HG03520 (cell line): Measurements from ENCODE around the gene CABLES2.

ENCODE experiments used
- ATAC-seq: cut with Tn5 transposase; IDR thresholded peaks from one replicate; pipeline ENCODE4 v1.9.1; 2021; ENCODE audit warnings: mild to moderate bottlenecking, moderate library complexity; ENCODE audit not compliant: unreplicated experiment

The CABLES2 gene

DNA sequence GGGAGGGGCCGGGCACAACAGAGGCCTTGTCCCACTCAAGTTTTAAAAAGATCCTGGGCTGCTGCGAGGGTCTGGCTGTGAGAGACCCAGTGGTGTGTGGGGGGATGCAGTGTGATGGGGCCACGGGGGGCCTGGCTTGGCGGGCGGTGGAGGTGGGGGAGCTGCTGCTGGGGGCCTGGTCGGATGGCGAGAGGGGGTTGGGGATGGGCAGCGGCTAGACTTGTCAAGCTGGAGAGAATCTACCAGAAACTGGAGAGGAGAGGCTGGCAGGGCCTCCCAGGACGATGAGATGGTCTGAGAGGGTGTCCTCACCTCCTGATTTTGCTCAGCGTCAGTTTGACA lies 15.0 kb downstream of the CABLES2 start:
- ATAC-seq, result no peak

DNA sequence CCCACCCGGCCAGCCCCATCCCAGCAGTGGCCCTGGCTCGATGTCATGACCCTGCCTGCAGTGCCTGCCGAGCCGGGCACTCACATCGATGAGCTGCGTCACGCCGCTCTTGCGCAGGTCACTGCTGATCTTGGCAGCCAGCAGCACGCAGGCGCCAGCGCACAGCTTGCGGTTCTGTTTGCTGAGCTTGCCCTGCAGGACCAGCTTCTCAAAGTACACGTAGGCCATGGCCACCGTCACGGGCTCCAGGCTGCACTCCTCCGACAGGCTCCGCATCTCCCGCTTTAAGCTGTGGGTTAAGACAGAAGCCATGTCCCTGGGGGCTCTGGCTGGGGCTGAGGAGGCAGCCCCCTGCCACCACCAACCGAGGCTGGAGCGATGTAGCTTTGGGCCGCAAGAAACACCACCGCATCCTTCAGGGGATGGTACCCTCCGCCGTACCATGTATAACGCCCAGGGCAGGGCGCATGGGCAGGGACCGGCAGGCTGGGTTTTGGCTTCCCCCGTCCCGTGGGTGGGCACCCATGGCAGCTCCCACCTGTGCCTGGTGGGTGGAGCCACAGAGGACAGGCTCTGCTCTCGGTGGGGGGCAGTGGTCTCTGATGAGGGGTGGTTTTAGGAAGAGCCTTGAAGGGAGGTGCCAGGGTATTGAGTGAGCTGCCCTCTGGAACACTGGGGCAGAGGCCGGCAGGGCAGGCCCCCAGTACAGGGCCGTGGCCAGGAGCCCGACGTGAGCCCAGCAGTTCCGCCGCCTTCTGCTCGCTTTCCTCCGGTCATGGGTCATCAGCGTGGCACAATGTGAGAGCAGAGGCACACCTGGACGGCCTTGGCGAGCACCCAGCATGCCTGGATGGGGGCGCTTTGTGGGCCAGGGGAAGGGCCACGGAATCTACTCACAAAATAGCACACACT lies 15.7 kb downstream of the CABLES2 start:
- ATAC-seq, result no peak

DNA sequence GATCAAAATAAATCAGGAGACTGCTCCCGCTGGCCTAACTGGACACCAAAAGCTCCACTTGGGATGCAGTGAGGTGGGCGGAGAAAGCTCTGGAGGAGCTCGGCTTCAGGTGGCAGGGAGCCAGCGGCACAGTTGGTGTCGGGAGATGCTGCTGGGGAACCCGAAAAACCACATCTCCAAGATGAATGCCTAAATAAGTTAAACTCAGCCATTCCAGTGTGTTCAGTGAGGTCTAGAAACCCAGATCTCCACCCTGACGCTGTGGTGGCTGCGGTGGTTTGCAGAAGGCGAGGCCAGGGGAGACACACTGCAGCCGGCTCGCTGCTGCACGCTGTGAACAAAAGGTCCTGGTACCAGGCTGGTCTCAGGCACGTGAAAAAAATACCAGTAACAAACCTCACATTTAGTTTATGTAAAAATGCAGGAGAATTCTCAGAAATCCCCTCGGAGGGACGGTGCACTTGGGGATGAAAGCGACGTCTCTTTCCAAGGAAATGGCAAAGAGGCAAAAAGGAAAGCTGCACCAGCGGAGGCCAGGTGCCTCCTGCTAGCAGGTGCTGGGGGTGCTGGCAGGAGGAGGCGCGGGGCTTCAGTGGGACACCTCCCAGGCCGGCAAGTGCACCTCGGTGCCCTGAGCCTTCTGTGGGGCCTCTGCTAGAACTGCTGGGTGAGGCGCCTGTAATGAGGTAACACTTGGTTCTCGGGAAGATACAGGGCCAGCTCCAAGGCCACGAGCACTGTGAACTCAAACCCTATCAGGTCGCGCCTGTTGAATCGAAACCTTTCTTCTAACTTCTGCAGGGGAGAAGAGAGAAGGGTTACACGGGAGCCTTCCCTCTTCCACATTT lies 16.5 kb downstream of the CABLES2 start:
- no peak for ATAC-seq

DNA sequence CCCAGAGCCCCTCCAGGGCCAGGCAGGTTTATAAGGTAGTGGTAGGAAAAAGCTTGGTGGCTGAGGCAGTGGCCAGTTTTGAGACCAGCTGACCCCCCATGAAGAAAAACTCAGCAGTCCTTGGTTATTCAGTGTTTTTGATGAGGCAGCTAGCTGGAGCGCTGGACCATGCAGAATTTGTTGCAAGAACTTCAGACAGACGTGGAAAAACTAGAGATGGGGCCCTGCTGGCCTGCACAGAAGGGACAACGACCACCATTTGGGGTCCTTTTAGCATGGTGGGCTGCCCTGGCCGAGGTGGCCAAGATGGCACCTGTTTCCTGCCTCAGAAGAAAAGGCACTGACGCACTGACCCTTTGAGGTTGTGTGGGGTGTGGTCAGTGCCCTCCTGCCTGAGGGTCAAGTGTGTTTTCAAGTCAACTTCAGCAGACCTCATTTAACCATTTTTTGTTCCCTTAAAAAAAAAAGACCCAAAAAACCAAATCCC lies 17.4 kb downstream of the CABLES2 start:
- ATAC-seq, result no peak

DNA sequence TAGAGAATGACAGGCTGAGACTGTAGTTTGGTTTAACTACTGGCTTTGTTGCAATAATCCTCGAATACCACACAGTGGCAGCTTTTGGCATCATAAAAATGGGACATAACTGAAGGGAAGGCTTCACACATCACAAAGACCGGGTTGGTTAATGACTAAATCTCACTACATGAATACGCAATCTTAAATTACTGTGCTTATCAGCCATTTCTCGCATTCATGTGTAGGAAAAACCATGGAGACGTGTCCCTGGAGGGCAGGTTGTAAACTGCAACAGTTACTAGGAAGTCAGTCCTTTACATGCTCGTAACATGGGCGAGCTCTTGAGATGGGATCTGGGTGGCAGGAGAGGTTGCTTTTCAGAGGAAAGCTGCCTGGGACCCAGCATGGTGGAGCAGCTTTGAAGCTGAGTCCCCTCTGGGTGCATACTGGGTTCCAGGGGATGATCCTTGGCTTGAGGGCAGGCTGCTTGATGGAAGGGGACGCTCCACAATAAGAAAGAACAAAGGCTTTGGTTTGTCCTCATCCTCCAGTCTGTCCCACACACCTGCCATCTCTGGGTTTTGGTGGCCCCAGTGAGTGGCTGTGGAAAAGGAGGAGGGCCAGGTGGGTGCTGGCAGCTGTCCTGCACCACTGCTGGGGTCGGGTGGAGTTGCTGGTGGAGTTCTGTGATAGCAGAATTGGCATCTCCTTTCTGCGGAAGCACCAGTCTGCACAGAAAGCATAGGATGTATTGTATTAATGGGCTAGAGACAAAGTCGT lies 18.1 kb downstream of the CABLES2 start:
- no peak for ATAC-seq

DNA sequence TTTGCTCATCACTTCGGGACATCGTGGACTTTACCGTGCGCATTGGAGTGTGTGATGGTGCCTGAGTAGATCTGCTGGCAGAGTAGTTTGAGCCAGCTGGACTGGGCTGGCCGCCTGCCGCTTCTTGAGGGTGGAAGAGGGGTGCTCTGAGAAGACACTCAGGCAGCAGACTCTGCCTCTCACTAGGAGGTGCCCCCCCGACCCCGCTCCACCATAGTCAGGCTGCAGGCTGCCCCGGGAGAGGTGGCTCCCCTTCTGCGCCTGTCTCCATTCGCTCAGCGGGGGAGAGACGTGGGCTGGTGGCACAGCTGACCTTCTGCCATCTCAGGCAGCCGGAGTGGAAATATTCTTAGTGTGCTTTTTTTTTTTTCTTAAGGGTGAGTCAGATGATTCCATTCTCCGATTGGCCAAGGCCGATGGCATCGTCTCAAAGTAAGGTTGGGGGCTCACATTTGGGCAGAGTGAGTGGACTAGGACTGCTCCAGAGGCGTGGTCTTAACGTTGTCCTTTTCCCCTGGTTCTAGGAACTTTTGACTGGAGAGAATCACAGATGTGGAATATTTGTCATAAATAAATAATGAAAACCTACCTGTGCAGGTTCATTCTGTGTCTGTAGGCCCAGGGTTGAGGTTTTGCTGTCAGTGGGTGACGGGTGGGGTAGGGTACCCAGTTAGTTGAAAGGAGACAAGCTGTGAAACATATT lies 19.0 kb downstream of the CABLES2 start:
- ATAC-seq, result no peak

DNA sequence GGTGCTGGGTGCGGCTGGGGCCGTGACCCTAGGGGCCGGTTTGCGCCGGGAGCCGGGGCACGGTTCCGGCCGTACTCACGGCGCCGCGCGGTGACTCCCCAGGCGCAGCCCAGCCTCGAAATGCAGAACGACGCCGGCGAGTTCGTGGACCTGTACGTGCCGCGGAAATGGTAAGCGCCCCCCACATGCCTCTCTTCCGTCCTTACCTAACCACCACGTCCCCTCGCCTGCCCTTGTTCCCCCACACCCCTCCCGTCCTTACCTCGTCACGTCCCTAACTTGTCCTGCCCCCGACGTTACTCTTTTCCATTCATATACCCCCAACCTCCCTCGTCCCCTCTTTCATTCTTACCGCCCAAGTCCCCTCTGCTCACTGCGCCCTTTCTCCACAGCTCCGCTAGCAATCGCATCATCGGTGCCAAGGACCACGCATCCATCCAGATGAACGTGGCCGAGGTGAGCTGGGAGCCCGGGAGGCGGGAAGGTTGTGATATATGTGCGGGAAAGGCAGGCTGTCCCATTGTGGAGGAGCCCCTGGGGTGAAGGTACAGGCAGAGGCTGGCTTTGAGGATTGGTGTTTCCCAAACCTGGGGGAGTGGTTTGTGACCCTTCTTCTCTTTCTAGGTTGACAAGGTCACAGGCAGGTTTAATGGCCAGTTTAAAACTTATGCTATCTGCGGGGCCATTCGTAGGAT lies 19.7 kb downstream of the CABLES2 start:
- ATAC-seq, result no peak

DNA sequence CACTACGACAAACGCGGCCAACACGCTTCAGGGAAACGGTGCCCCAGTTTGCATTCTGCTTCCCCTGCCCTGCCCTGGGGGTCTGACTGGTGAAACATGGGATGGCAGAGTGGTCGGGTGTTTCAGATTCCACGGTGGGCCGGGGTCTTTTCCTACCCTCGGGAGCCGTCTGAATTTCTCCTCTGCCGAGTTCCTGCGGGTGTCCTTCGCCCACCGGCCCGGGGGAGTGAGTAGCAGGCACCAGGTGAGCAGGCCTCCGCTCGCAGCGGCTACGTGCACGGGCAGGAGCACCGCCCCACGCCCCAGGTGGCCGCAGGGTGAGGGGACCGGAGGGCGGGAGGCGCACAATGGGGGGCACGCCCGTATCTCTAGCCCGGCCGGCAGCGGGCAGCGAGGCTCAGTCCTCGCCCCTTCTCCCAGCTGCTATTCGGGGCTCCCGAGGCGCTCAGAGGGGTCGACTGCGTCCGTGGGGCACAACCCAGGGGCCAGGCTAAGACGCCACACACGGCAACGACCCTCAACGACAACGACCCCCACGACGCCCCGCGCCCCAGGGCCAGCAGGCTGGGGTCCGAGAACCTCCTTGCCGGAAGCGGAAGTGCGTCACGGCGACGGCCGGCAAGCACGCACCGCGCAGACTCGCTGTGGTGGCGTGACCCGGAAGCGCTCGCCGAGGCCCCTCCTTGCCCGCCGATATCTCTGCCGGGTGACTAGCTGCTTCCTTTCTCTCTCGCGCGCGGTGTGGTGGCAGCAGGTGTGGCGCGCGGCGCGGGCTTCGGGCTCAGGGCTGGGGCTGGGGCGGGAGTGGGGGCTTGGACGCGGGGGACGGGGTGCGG lies 20.5 kb downstream of the CABLES2 start, which contains the start of gene RPS21:
Gene RPS21 (plus strand): TSS at position 721 of the 836 bp plus-strand sequence. CDS start 236 bp downstream, outside the sequence.
- peak; percentile 85 for ATAC-seq

DNA sequence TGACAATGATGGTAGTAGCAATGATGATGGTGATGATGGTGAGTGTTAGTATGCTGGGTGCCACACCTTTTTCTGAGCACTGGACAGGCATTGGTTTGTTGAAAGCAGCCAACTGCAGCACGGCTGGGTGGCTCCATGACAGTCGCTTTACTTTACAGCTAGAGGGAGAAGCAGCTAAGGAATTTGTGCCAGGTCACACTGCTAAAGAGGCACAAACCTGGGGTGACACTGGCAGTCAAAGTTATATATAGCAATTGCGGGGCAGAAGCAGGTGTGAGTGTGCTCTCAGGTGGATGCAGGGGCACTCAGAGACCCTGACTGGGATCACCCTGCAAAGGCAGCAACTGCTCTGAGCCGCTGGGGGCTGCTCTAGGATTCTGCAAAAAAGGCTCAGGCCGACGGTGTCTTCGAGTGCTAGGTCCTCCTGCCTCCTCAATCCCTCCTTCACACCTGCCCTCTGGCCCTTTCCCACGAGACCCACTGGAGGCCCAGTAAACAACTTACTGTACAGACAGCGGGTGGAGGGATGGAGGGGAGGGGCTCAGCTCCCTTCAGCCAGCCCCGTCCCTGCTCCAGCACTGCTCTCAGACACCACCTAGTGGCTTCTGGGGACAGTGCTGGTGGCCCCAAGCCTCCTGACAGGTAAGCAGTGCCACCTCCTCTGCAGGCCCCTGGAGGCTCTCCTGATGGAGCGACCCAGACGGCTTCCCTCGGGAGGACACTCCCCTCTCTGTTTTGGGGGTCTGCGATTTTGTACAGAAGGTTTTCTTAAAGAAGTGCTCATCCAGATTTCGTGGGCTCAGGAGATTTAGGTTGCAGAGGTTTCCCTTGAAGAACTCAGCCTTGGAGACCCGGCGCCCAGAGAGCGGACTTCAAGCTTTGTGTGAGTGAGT lies 24.5 kb downstream of the CABLES2 start:
- ATAC-seq, result peak; percentile 52

DNA sequence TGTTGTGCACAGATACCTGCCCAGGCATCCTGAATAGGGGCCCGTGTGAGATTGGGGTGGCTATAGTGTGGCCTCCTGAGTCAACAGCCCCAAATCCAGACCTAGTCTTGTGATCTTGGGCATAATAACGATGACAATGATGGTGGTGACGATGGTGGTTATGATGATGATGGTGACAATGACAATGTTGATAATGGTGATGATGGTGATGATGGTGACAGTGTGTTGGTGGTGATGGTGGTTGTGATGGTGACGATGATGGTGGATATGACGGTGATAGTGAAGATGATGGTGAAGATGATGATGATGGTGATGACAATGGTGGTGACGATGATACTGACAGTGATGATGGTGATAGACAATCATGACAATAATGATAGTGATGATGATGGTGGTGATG lies 25.2 kb downstream of the CABLES2 start:
- no peak for ATAC-seq

DNA sequence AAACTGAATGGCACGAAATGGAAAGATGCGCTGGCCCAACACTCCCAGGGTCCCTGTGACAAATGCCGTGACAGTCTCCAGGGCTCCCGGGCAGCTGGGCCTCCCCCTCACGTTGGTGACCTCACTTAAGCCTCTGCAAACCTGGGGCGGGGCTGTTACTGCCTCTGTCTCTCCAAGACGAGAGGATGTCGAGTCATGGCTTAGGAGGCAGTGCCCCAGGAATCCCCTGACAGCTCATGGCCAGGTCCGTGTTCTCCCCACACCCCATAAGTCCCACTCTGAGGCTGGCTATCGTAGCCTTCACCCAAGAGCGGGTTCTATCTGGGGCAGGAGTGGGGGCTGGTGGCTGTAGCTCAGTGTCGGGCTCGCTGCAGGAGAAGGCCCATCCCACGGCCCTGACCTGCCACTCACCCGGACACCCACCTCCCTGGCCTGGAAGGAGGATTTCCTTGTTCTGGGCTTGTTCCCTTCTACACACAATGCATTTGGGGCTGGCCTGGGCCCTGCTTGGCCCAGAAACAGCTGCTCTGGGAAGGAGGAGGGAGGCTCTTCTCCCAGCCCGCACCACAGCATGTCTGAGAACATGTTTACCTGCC lies 25.8 kb downstream of the CABLES2 start:
- no peak for ATAC-seq

DNA sequence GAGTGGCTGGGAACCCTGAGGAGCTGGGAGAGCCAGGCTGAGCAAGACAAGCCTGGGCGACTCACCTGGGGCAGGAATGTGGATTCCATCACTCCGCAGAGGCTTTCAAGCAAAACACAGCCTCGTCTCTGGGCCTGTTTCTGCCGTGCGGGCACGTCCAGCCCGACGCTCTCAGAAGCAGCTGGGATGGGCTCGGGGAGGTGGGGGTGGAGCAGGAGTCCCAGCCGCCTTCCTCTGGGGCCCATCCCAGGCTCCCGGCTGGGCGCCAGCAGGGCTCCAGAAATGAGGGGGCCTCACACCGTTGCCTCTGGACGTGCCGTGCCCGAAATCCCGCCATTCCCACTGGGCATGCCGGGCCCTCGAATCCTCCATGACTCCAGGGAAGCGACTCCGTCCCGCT lies 28.9 kb downstream of the CABLES2 start:
- ATAC-seq, result no peak

DNA sequence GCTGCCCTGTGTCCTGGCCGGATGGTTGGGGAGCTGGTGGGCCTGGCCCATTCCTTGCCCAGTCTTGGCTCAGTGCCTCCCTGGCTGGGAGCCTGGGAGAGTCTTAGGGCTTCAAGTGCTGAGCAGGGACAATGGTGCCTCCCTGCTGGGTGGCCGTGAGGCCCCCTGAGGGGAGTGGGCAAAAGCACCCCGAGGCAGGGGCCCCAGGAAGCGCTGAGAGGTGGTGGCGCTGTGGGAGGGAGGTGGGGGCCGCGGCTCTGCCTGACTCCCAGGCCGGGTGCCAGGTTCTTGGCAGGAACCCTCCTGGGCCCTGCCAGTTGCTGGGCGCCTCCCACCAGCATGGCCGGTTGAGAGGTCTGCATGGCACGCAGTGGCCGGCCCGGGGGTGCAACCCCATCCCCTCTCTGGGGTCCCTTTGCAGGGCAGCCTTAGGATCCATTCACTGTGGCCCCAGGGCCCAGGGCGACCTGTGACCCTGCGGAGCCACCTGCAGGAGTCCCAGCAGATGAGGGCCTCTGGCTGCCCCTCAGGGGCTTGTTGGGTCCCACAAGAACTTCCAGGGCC lies 29.4 kb downstream of the CABLES2 start:
- no peak for ATAC-seq

DNA sequence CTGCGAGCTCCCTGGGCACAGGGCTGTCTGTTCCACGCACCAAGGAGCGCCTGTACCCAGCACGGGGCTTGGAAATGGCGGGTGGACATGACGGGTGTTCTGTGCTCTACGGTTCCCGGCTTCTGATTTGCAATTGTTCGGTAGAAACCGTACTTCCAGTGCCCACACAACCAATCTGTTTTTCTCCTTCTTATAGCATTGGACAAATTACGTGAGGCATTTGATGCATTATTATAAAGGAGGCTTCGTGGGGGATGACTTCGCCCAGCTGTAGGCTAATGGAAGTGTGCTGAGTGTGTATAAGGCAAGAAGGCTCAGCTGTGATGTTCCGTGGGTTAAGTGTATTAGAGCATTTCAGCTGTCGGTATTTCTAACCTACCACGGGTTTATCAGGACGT lies 30.0 kb downstream of the CABLES2 start:
- ATAC-seq, result no peak

DNA sequence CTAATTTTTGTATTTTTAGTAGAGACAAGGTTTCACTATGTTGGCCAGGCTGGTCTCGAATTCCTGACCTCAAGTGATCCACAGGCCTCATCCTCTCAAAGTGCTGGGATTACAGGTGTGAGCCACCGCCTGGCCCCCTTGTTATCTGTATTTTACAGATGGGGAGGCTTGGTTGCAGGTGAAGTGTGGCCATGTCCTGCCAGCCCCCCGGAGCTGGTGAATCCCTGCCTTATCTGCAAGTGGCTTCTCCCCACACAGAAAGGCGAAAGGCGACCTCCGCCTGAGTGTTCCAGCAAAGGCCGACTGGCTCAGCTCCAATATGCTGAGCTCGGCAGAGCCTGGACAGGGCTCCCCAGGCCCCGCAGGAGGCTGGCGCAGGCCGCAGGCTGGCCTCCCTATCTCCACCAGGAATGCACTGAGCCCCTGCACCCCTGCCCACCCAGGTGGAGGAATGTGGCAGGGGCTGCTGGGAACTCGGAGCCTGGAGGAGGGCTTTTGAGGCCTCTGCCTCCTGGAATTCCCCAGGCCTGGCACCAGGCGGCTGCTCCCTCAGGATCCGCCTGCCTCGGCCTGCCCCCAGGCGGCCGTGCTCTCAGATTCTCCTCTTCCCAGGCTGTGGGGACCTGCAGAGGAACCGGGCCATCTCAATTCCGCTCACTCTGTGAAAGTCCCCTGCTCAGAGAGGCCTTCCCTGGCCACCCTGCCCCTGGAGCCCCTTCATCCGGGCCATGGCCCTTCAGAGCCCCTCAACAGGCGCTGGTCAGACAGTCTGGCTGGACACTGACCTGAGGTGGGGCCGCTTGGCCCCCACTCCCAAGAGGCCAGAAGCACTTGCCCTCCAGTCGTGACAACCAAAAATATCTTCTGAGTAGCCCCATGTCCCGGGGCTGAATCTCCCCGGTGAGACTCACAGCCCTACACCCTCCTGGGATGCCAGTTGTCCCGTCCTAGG lies 30.7 kb downstream of the CABLES2 start:
- ATAC-seq, result no peak
